Liver (tissue), 9 donors: Measurements from ENCODE around the gene COL26A1. TPM values are rescaled to one million over a fixed set of nuclear protein-coding genes. Genes with fewer than 3 reads are reported as not detected.
"Not testable (repeated sequence)": the region's sequence is repeated elsewhere in the genome, so short reads cannot be mapped to it uniquely, and the experiment has no call there.

Source experiments
- DNase-seq: peaks from one replicate; pipeline ENCODE4 v3.0.0-alpha.2; 2017; ENCODE audit warnings: low spot score
- H3K27ac ChIP-seq, 2 donors: one replicate each; pipeline ENCODE4 v1.7.0; 2013; ENCODE audit warnings: inconsistent platforms in 2 of 2, low read length in 2 of 2, control low read depth in 1 of 2, low read depth in 1 of 2, mild to moderate bottlenecking in 1 of 2
- H3K27me3 ChIP-seq, 4 donors: one replicate each; pipeline versions ENCODE4 v1.6.1 to v1.7.0; 2013; ENCODE audit warnings: low read length in 3 of 4, inconsistent platforms in 1 of 4, mild to moderate bottlenecking in 1 of 4, moderate library complexity in 1 of 4; ENCODE audit not compliant: control insufficient read depth in 4 of 4, insufficient read depth in 4 of 4
- H3K36me3 ChIP-seq, 4 donors: one replicate each; pipeline versions ENCODE4 v1.6.1 to v1.7.0; 2013; ENCODE audit warnings: low read length in 3 of 4, mild to moderate bottlenecking in 3 of 4, low read depth in 1 of 4, moderate library complexity in 1 of 4; ENCODE audit not compliant: control insufficient read depth in 4 of 4, insufficient read depth in 3 of 4
- H3K4me1 ChIP-seq, 4 donors: one replicate each; pipeline versions ENCODE4 v1.6.1 to v1.7.0; 2013; ENCODE audit warnings: low read length in 3 of 4, mild to moderate bottlenecking in 3 of 4, moderate library complexity in 1 of 4; ENCODE audit not compliant: control insufficient read depth in 4 of 4, insufficient read depth in 4 of 4
- H3K4me3 ChIP-seq, 3 donors: one replicate each; pipeline versions ENCODE4 v1.6.1 to v1.7.0; 2013; ENCODE audit warnings: low read length in 3 of 3, control low read depth in 1 of 3, low read depth in 1 of 3, mild to moderate bottlenecking in 1 of 3
- H3K9ac ChIP-seq, 2 donors: one replicate each; pipeline ENCODE4 v1.7.0; 2013; ENCODE audit warnings: low read length in 2 of 2, mild to moderate bottlenecking in 2 of 2, moderate library complexity in 2 of 2, control low read depth in 1 of 2, low read depth in 1 of 2
- H3K9me3 ChIP-seq, 4 donors: one replicate each; pipeline versions ENCODE4 v1.6.1 to v1.7.0; 2013; ENCODE audit warnings: low read length in 3 of 4; ENCODE audit not compliant: control insufficient read depth in 4 of 4
- ATF3 ChIP-seq: IDR thresholded peaks from 2 replicates; pipeline ENCODE4 v1.6.1; 2016; ENCODE audit warnings: antibody characterized with exemption
- CTCF ChIP-seq: fragments of 150-350 bp; IDR thresholded peaks from 2 replicates; pipeline ENCODE4 v1.5.1; 2017; ENCODE audit warnings: improper control_type of control experiment, low read depth, low read length; ENCODE audit not compliant: missing input control
- EGR1 ChIP-seq, 2 donors: IDR thresholded peaks; 2 replicates each; pipeline ENCODE4 v1.6.1; 2016 to 2018; ENCODE audit warnings: antibody characterized with exemption in 2 of 2, low read depth in 2 of 2
- FOXA1 ChIP-seq: IDR thresholded peaks from 2 replicates; pipeline ENCODE4 v1.6.1; 2016; ENCODE audit warnings: antibody characterized with exemption
- FOXA2 ChIP-seq: IDR thresholded peaks from 2 replicates; pipeline ENCODE4 v1.6.1; 2016; ENCODE audit warnings: antibody characterized with exemption
- HNF4A ChIP-seq, 2 donors: conservative IDR thresholded peaks; 2 replicates each; pipeline ENCODE4 v1.6.1; 2016; ENCODE audit warnings: antibody characterized with exemption in 2 of 2, mild to moderate bottlenecking in 2 of 2
- JUND ChIP-seq, 2 donors: IDR thresholded peaks; 2 replicates each; pipeline ENCODE4 v1.6.1; 2016; ENCODE audit warnings: antibody characterized with exemption in 2 of 2
- RAD21 ChIP-seq, 2 donors: IDR thresholded peaks; 2 replicates each; pipeline ENCODE4 v1.6.1; 2016; ENCODE audit warnings: antibody characterized with exemption in 2 of 2, mild to moderate bottlenecking in 2 of 2
- RXRA ChIP-seq, 2 donors: IDR thresholded peaks; 2 replicates each; pipeline ENCODE4 v1.6.1; 2017 to 2018; ENCODE audit warnings: antibody characterized with exemption in 2 of 2, mild to moderate bottlenecking in 1 of 2
- SP1 ChIP-seq: IDR thresholded peaks from 2 replicates; pipeline ENCODE4 v1.6.1; 2018; ENCODE audit warnings: antibody characterized with exemption, mild to moderate bottlenecking
- ZBTB33 ChIP-seq: IDR thresholded peaks from 2 replicates; pipeline ENCODE4 v1.6.1; 2016; ENCODE audit warnings: antibody characterized with exemption
- WGBS: extraction: QIAGEN DNeasy Blood & Tissue Kit; methylation state at CpG from one replicate; pipeline ENCODE4 v1.1.7; 2013; 5-methylcytosine and 5-hydroxymethylcytosine counted together
- polyA plus RNA-seq, 2 donors: library from polyadenylated mRNA; stranded (reverse) in 1 of 2; unstranded in 1 of 2; fragments of 200-250 nt in 1 of 2; fragments of >200 nt in 1 of 2; fragmentation: Nextera tagmentation in 1 of 2; extraction: Ambion mirVana in 1 of 2; gene quantifications; one replicate each; pipeline versions ENCODE4 v1.2.1 to v1.2.3, GENCODE V29; 2013 to 2015
- total RNA-seq, 2 donors: library from RNA; depleted of rRNA; stranded (reverse); fragments of >200 nt; gene quantifications; one replicate each; pipeline ENCODE4 v1.2.3, GENCODE V29; 2014
- donor health status: healthy.
- donor health status: healthy.
- donor health status: healthy.
- donor health status: healthy.
- donor health status: healthy.

Gene COL26A1
- total and polyA plus RNA-seq, 4 donors, result 0.76 to 1.8 (median 0.96) TPM

GRCh38 chr7:101474178-101474577 is 111.5 kb downstream of the COL26A1 start:
- no peaks in the 10 kb centered on the region for H3K27me3 ChIP-seq
- no peak overlapping the region for H3K4me3 ChIP-seq
- DNase-seq, result no peak
- no peaks in the 10 kb centered on the region for H3K36me3 ChIP-seq
- WGBS, result 82% methylated on average over 5 of the region's 5 CpGs
- peaks cover 0 to 3% (median under 1%) of the 10 kb centered on the region in 4 donors for H3K9me3 ChIP-seq
- H3K27ac ChIP-seq, result no peak overlapping the region
- no peaks in the 10 kb centered on the region for H3K4me1 ChIP-seq
- no peak overlapping the region for H3K9ac ChIP-seq
- TF ChIP-seq CTCF (no peak), RXRA (IDR thresholded peaks at IDR 0.05) (no peak), EGR1 (IDR thresholded peaks at IDR 0.05; ENCODE audit: low read depth in 2 of 2) (no peak), FOXA1 (no peak), SP1 (no peak), JUND (IDR thresholded peaks at IDR 0.05) (no peak), ATF3 (no peak)

- not testable (repeated sequence) for H3K27ac ChIP-seq, H3K27me3 ChIP-seq, H3K4me1 ChIP-seq, H3K9ac ChIP-seq, H3K4me3 ChIP-seq, H3K36me3 ChIP-seq, H3K9me3 ChIP-seq, DNase-seq
- 86% methylated on average over 2 of the region's 2 CpGs for WGBS
Observed at GRCh38 chr7:101475691-101476090, 113.0 kb downstream of the COL26A1 start.

- H3K36me3 ChIP-seq, result no peaks in the 10 kb centered on the region
- WGBS, result 98% methylated on average over 1 of the region's 1 CpG
- H3K27me3 ChIP-seq, result no peaks in the 10 kb centered on the region
- no peak overlapping the region for H3K9ac ChIP-seq
- peaks cover 0 to 3% (median under 1%) of the 10 kb centered on the region in 4 donors for H3K9me3 ChIP-seq
- peak overlapping the region in 1 of 3 donors; percentile 39 for H3K4me3 ChIP-seq
- TF ChIP-seq RAD21 (IDR thresholded peaks at IDR 0.05) (no peak), SP1 (no peak), RXRA (IDR thresholded peaks at IDR 0.05) (no peak), ZBTB33 (no peak), HNF4A (conservative IDR thresholded peaks at IDR 0.05) (no peak), FOXA2 (no peak)
- H3K27ac ChIP-seq, result no peak overlapping the region
- DNase-seq, result no peak
- no peaks in the 10 kb centered on the region for H3K4me1 ChIP-seq
Observed at GRCh38 chr7:101479217-101479616, 116.5 kb downstream of the COL26A1 start.

- WGBS, result 91% methylated on average over 7 of the region's 7 CpGs
- DNase-seq, H3K27me3 ChIP-seq, H3K4me3 ChIP-seq, H3K9ac ChIP-seq, H3K4me1 ChIP-seq, H3K9me3 ChIP-seq, H3K27ac ChIP-seq, H3K36me3 ChIP-seq: not testable (repeated sequence)
Observed at GRCh38 chr7:101486056-101486432, 123.4 kb downstream of the COL26A1 start.
